ENCODE data around the gene GID4.

The GID4 gene

GRCh38 chr17:18042983-18043382, 3.8 kb downstream of the GID4 start:
- DNase-seq, result no peak

- no peak for DNase-seq
Observed at GRCh38 chr17:18043491-18043890, 4.3 kb downstream of the GID4 start.

- DNase-seq, result no peak
Observed at GRCh38 chr17:18044609-18045008, 5.4 kb downstream of the GID4 start.

- DNase-seq, result no peak
Observed at GRCh38 chr17:18045691-18046350, 6.6 kb downstream of the GID4 start.

- no peak for DNase-seq
Observed at GRCh38 chr17:18055597-18055996, 16.4 kb downstream of the GID4 start.

- no peak for DNase-seq
Observed at GRCh38 chr17:18056214-18056613, 17.0 kb downstream of the GID4 start.

GRCh38 chr17:18059283-18059682, 20.1 kb downstream of the GID4 start:
- DNase-seq, result no peak

- no peak for DNase-seq
Observed at GRCh38 chr17:18064053-18064452, 24.8 kb downstream of the GID4 start.

- no peak for DNase-seq
Observed at GRCh38 chr17:18065546-18065945, 26.3 kb downstream of the GID4 start.

GRCh38 chr17:18066866-18067265, 27.7 kb downstream of the GID4 start:
- DNase-seq, result no peak

GRCh38 chr17:18069101-18069500, 29.9 kb downstream of the GID4 start:
- no peak for DNase-seq

GRCh38 chr17:18070861-18071340, 31.7 kb downstream of the GID4 start:
- peak; percentile 33 for DNase-seq

- no peak for DNase-seq
Observed at GRCh38 chr17:18071751-18072150, 32.5 kb downstream of the GID4 start.

- DNase-seq, result no peak
Observed at GRCh38 chr17:18074566-18075272, 35.5 kb downstream of the GID4 start.

- DNase-seq, result no peak
Observed at GRCh38 chr17:18076936-18077335, 37.7 kb downstream of the GID4 start.

- no peak for DNase-seq
Observed at GRCh38 chr17:18079543-18079942, 40.3 kb downstream of the GID4 start.

- DNase-seq, result no peak
Observed at GRCh38 chr17:18084256-18084655, 45.0 kb downstream of the GID4 start.

- DNase-seq, result peak; percentile 90
Observed at GRCh38 chr17:18087610-18088491, 48.6 kb downstream of the GID4 start, which contains the start of gene DRG2. Gene DRG2 (plus strand): TSS chr17:18087948. CDS start chr17:18088024, 76 bp downstream.

GRCh38 chr17:18089613-18090012, 50.4 kb downstream of the GID4 start:
- no peak for DNase-seq

GRCh38 chr17:18093616-18094408, 54.6 kb downstream of the GID4 start:
- DNase-seq, result no peak

GRCh38 chr17:18094409-18094807, 55.2 kb downstream of the GID4 start:
- no peak for DNase-seq

- no peak for DNase-seq
Observed at GRCh38 chr17:18099516-18099915, 60.3 kb downstream of the GID4 start.
